ENCODE measurements around the gene ANKRD34C.

The ANKRD34C gene

GRCh38 chr15:79282371-79283251 is at the start of gene ANKRD34C:
ANKRD34C (plus strand) TSS chr15:79282722; CDS start chr15:79293285, 10,563 bp downstream.
- DNase-seq (ENCODE audit: low spot score), result no peak

- DNase-seq (ENCODE audit: low spot score), result no peak
Observed at GRCh38 chr15:79233236-79233635, 49.3 kb upstream of the ANKRD34C start.

- DNase-seq (ENCODE audit: low spot score), result no peak
Observed at GRCh38 chr15:79240036-79240435, 42.5 kb upstream of the ANKRD34C start.

- DNase-seq (ENCODE audit: low spot score), result no peak
Observed at GRCh38 chr15:79243723-79244122, 38.8 kb upstream of the ANKRD34C start.

- DNase-seq (ENCODE audit: low spot score), result no peak
Observed at GRCh38 chr15:79244876-79245275, 37.6 kb upstream of the ANKRD34C start.

GRCh38 chr15:79248183-79248582 is 34.3 kb upstream of the ANKRD34C start:
- peak; percentile 6 for DNase-seq (ENCODE audit: low spot score)

GRCh38 chr15:79257454-79257853 is 25.1 kb upstream of the ANKRD34C start:
- DNase-seq (ENCODE audit: low spot score), result no peak

GRCh38 chr15:79261836-79262235 is 20.7 kb upstream of the ANKRD34C start:
- no peak for DNase-seq (ENCODE audit: low spot score)

- DNase-seq (ENCODE audit: low spot score), result no peak
Observed at GRCh38 chr15:79265167-79265566, 17.4 kb upstream of the ANKRD34C start.

- DNase-seq (ENCODE audit: low spot score), result no peak
Observed at GRCh38 chr15:79265987-79266579, 16.4 kb upstream of the ANKRD34C start.

- DNase-seq (ENCODE audit: low spot score), result peak; percentile 67
Observed at GRCh38 chr15:79283252-79284048, 928 bp downstream of the ANKRD34C start.

GRCh38 chr15:79290642-79291275 is 8.2 kb downstream of the ANKRD34C start:
- DNase-seq (ENCODE audit: low spot score), result no peak

- no peak for DNase-seq (ENCODE audit: low spot score)
Observed at GRCh38 chr15:79292011-79292410, 9.5 kb downstream of the ANKRD34C start.

- no peak for DNase-seq (ENCODE audit: low spot score)
Observed at GRCh38 chr15:79294075-79294474, 11.6 kb downstream of the ANKRD34C start.

GRCh38 chr15:79296583-79296982 is 14.1 kb downstream of the ANKRD34C start:
- DNase-seq (ENCODE audit: low spot score), result no peak

- DNase-seq (ENCODE audit: low spot score), result no peak
Observed at GRCh38 chr15:79299126-79299840, 16.8 kb downstream of the ANKRD34C start.

GRCh38 chr15:79299841-79300235 is 17.3 kb downstream of the ANKRD34C start:
- DNase-seq (ENCODE audit: low spot score), result no peak

GRCh38 chr15:79307251-79307650 is 24.7 kb downstream of the ANKRD34C start:
- DNase-seq (ENCODE audit: low spot score), result no peak

- DNase-seq (ENCODE audit: low spot score), result no peak
Observed at GRCh38 chr15:79308874-79309273, 26.4 kb downstream of the ANKRD34C start.

- no peak for DNase-seq (ENCODE audit: low spot score)
Observed at GRCh38 chr15:79310612-79310984, 28.1 kb downstream of the ANKRD34C start.
